Transverse colon (tissue), 4 donors: ENCODE results near the gene ARHGEF33. TPM values are rescaled to one million over a fixed set of nuclear protein-coding genes. Genes with fewer than 3 reads are reported as not detected.

Experiments used
- DNase-seq: peaks from one replicate; pipeline ENCODE4 v3.0.0-alpha.2; 2019
- H3K27ac ChIP-seq, 4 donors: fragments of 200-600 bp; sonication (generic); 2 replicates each; pipeline ENCODE4 v1.5.1; 2016 to 2018; ENCODE audit warnings: inconsistent platforms in 4 of 4
- H3K27me3 ChIP-seq: fragments of 200-600 bp; sonication (generic); 2 replicates; pipeline ENCODE4 v1.5.1; 2017; ENCODE audit warnings: inconsistent platforms
- H3K36me3 ChIP-seq, 4 donors: fragments of 200-600 bp; sonication (generic); 2 replicates each; pipeline ENCODE4 v1.5.1; 2017 to 2019; ENCODE audit warnings: inconsistent platforms in 4 of 4
- H3K4me1 ChIP-seq, 4 donors: fragments of 200-600 bp; sonication (generic); 2 replicates each; pipeline ENCODE4 v1.5.1; 2017 to 2020; ENCODE audit warnings: inconsistent platforms in 4 of 4
- H3K4me3 ChIP-seq, 4 donors: fragments of 200-600 bp; sonication (generic); 1 replicate in 1 of 4; 2 replicates in 3 of 4; pipeline versions ENCODE4 v1.5.1 to v1.6.1; 2017 to 2019; ENCODE audit warnings: inconsistent platforms in 4 of 4
- H3K9me3 ChIP-seq, 2 donors: fragments of 200-600 bp; sonication (generic); 2 replicates each; pipeline ENCODE4 v1.5.1; 2017 to 2019; ENCODE audit warnings: inconsistent platforms in 2 of 2
- CTCF ChIP-seq, 5 experiments: fragments of 200-600 bp in 3 of 5; fragments of 450-650 bp in 2 of 5; sonication (generic) in 3 of 5; IDR thresholded peaks; 1 replicate in 2 of 5; 2 replicates in 3 of 5; pipeline ENCODE4 v1.5.1; 2016 to 2017; ENCODE audit warnings: antibody characterized with exemption in 5 of 5, inconsistent platforms in 3 of 5, mild to moderate bottlenecking in 2 of 5, moderate library complexity in 1 of 5
- EP300 ChIP-seq: sonication (generic); formaldehyde crosslinking; IDR thresholded peaks from one replicate; pipeline ENCODE4 v1.6.1; 2017; ENCODE audit warnings: antibody characterized with exemption, low read depth
- POLR2A ChIP-seq: fragments of 450-650 bp; IDR thresholded peaks from one replicate; pipeline ENCODE4 v1.6.1; 2016; ENCODE audit warnings: antibody characterized with exemption, mild to moderate bottlenecking, moderate library complexity
- POLR2AphosphoS5 ChIP-seq, 3 donors: sonication (generic); formaldehyde crosslinking; IDR thresholded peaks; one replicate each; pipeline ENCODE4 v1.6.1; 2016; ENCODE audit warnings: antibody characterized with exemption in 3 of 3
- WGBS, 2 donors: methylation state at CpG; one replicate each; pipeline ENCODE4 v1.1.5; 2018; ENCODE audit warnings: low coverage in 1 of 2; 5-methylcytosine and 5-hydroxymethylcytosine counted together
- in situ Hi-C, 4 donors: fragments of 200-750 bp; cut with MboI; loops; one replicate each; pipeline versions ENCODE4 v1.15.0 to v1.15.1; 2017; ENCODE audit warnings: low sequenced_read_pairs in 3 of 4, low pct_ligation_motif_present in 1 of 4, low pct_unique_long_range_greater_than_20kb in 1 of 4
- intact Hi-C: fragments of 100-400 bp; cut with DNase I; formaldehyde crosslinking; loops from one replicate; pipeline ENCODE4 v1.15.1; 2023; ENCODE audit warnings: low total_unique reads
- total RNA-seq, 4 donors: library from RNA; depleted of rRNA; stranded (reverse); fragments of >200 nt; gene quantifications; one replicate each; pipeline ENCODE4 v1.1.0, GENCODE V29; 2016

ARHGEF33 gene
- total RNA-seq, 4 donors from 2014 or later, result 0.14 to 0.32 TPM; not detected in 2

GRCh38 chr2:38971377-38971776, 81.7 kb downstream of the ARHGEF33 start:
- no peak for DNase-seq
- TF ChIP-seq POLR2A, result no peak
- TF ChIP-seq POLR2AphosphoS5 (IDR thresholded peaks at IDR 0.05), result no peak
- no peak for TF ChIP-seq CTCF (IDR thresholded peaks at IDR 0.05)
- TF ChIP-seq EP300, result no peak
- H3K4me1 ChIP-seq, result no peaks in the 10 kb centered on the region
- no peak overlapping the region for H3K27ac ChIP-seq
- H3K36me3 ChIP-seq, result no peaks in the 10 kb centered on the region
- no peaks in the 10 kb centered on the region for H3K9me3 ChIP-seq
- 92% methylated on average over 4 of the region's 4 CpGs; no CpG with 5 or more reads in 1 of the 2 donors for WGBS, 2 donors
- no peak overlapping the region for H3K4me3 ChIP-seq
- no peaks in the 10 kb centered on the region for H3K27me3 ChIP-seq
- in situ Hi-C loops (no loop called here), intact Hi-C loops (no loop called here)

GRCh38 chr2:38973266-38973665, 83.6 kb downstream of the ARHGEF33 start:
- Histone ChIP-seq H3K27me3 (no peaks in the 10 kb centered on the region), H3K4me3 (no peak overlapping the region), H3K9me3 (no peaks in the 10 kb centered on the region), H3K27ac (no peak overlapping the region), H3K4me1 (no peaks in the 10 kb centered on the region), H3K36me3 (no peaks in the 10 kb centered on the region)
- in situ Hi-C loops (no loop called here), intact Hi-C loops (no loop called here)
- TF ChIP-seq POLR2AphosphoS5 (IDR thresholded peaks at IDR 0.05) (no peak), EP300 (no peak)
- DNase-seq, result no peak

GRCh38 chr2:38975042-38975441, 85.4 kb downstream of the ARHGEF33 start:
- no peak for DNase-seq
- intact Hi-C loops, result no loop called here
- Histone ChIP-seq H3K27me3 (no peaks in the 10 kb centered on the region), H3K4me3 (no peak overlapping the region), H3K9me3 (no peaks in the 10 kb centered on the region), H3K36me3 (no peaks in the 10 kb centered on the region), H3K27ac (peak overlapping the region in 1 of 4 donors; percentile 6), H3K4me1 (no peaks in the 10 kb centered on the region)
- in situ Hi-C loops, result no loop called here
- TF ChIP-seq CTCF (IDR thresholded peaks at IDR 0.05) (no peak), POLR2AphosphoS5 (IDR thresholded peaks at IDR 0.05) (no peak), EP300 (no peak), POLR2A (no peak)
- 67 to 77% methylated on average over 6 of the region's 6 CpGs for WGBS, 2 donors

- Histone ChIP-seq H3K4me1 (no peaks in the 10 kb centered on the region), H3K9me3 (no peaks in the 10 kb centered on the region), H3K4me3 (no peak overlapping the region), H3K27ac (no peak overlapping the region), H3K36me3 (no peaks in the 10 kb centered on the region), H3K27me3 (no peaks in the 10 kb centered on the region)
- TF ChIP-seq POLR2A, result no peak
- TF ChIP-seq EP300, result no peak
- TF ChIP-seq CTCF (IDR thresholded peaks at IDR 0.05), result no peak
- no peak for TF ChIP-seq POLR2AphosphoS5 (IDR thresholded peaks at IDR 0.05)
- no peak for DNase-seq
- WGBS, 2 donors, result 88 to 97% methylated on average over 3 of the region's 3 CpGs
- in situ Hi-C loops (no loop called here), intact Hi-C loops (no loop called here)
Observed at GRCh38 chr2:38977047-38977446, 87.4 kb downstream of the ARHGEF33 start.

- intact Hi-C loops, result no loop called here
- no peak overlapping the region for H3K27ac ChIP-seq
- WGBS, 2 donors, result 88 to 90% methylated on average over 5 of the region's 5 CpGs
- no peak for DNase-seq
- no peak for TF ChIP-seq POLR2A
- no peaks in the 10 kb centered on the region for H3K4me1 ChIP-seq
- H3K27me3 ChIP-seq, result no peaks in the 10 kb centered on the region
- H3K4me3 ChIP-seq, result no peak overlapping the region
- no peaks in the 10 kb centered on the region for H3K36me3 ChIP-seq
- in situ Hi-C loops, result no loop called here
- H3K9me3 ChIP-seq, result no peaks in the 10 kb centered on the region
Observed at GRCh38 chr2:38978296-38978903, 88.7 kb downstream of the ARHGEF33 start.
